Endothelial cell of umbilical vein (primary cell): ENCODE data around the gene GJA9.

Experiments
- EZH2 ChIP-seq: IDR thresholded peaks from 2 replicates; pipeline ENCODE4 v1.6.1; 2012; ENCODE audit warnings: borderline replicate concordance, low read depth, mild to moderate bottlenecking, moderate library complexity, low read length, inconsistent platforms; ENCODE audit not compliant: severe bottlenecking
- JUN ChIP-seq: IDR thresholded peaks from 2 replicates; pipeline ENCODE4 v1.6.1; 2011; ENCODE audit warnings: borderline replicate concordance, low read depth; ENCODE audit not compliant: insufficient read length, insufficient read depth
- POLR2A ChIP-seq: IDR thresholded peaks from 2 replicates; pipeline ENCODE4 v1.6.1; 2012; ENCODE audit warnings: low read depth, mild to moderate bottlenecking, control low read depth, low read length
- POLR2AphosphoS5 ChIP-seq: IDR thresholded peaks from 2 replicates; pipeline ENCODE4 v1.6.1; 2012; ENCODE audit warnings: low read depth, mild to moderate bottlenecking, control low read depth, low read length, moderate library complexity; ENCODE audit not compliant: insufficient read depth
- TF ChIP-seq, protein P1 (sequence below), 2 donors: IDR thresholded peaks; 1 replicate in 1 of 2; 2 replicates in 1 of 2; pipeline ENCODE4 v1.5.1; 2011; ENCODE audit warnings: low read length in 2 of 2, mild to moderate bottlenecking in 2 of 2, moderate library complexity in 2 of 2, control low read depth in 1 of 2, inconsistent platforms in 1 of 2, low read depth in 1 of 2; ENCODE audit not compliant: insufficient read depth in 1 of 2; ENCODE audit errors: extremely low read depth in 1 of 2

DNA sequence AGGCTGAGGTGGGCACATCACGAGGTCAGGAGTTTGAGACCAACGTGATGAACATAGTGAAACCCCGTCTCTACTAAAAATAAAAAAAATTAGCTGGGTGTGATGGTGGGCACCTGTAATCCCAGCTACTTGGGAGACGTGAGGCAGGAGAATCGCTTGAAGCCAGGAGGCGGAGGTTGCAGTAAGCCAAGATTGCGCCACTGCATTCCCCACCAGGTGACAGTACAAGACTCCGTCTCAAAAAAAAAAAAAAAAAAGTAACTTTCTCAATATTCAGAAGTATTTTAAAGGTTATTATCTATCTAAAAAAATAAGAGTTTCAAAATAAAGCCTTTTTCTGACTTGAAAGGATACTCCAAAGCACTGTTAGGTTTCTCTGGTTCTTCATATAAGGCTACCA is 14.2 kb downstream of the GJA9 start:
- TF ChIP-seq, protein P1, sequence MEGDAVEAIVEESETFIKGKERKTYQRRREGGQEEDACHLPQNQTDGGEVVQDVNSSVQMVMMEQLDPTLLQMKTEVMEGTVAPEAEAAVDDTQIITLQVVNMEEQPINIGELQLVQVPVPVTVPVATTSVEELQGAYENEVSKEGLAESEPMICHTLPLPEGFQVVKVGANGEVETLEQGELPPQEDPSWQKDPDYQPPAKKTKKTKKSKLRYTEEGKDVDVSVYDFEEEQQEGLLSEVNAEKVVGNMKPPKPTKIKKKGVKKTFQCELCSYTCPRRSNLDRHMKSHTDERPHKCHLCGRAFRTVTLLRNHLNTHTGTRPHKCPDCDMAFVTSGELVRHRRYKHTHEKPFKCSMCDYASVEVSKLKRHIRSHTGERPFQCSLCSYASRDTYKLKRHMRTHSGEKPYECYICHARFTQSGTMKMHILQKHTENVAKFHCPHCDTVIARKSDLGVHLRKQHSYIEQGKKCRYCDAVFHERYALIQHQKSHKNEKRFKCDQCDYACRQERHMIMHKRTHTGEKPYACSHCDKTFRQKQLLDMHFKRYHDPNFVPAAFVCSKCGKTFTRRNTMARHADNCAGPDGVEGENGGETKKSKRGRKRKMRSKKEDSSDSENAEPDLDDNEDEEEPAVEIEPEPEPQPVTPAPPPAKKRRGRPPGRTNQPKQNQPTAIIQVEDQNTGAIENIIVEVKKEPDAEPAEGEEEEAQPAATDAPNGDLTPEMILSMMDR (IDR thresholded peaks at IDR 0.05; ENCODE audit: extremely low read depth in 1 of 2, insufficient read depth in 1 of 2, low read depth in 1 of 2, low read length in 2 of 2) = no peak
- TF ChIP-seq EZH2 = no peak
- TF ChIP-seq POLR2AphosphoS5 = no peak
- TF ChIP-seq JUN = no peak
- no peak for TF ChIP-seq POLR2A
